GM15510 (cell line): ENCODE measurements around the gene SCD.

ENCODE experiments used
- POLR2A ChIP-seq: IDR thresholded peaks from 3 replicates; pipeline ENCODE4 v1.6.1; 2011; ENCODE audit warnings: borderline replicate concordance; ENCODE audit not compliant: insufficient read length; ENCODE audit errors: extremely low read depth

The SCD gene

GRCh38 chr10:100401631-100402328 is 54.7 kb downstream of the SCD start:
- no peak for TF ChIP-seq POLR2A

GRCh38 chr10:100403734-100404133 is 56.7 kb downstream of the SCD start:
- no peak for TF ChIP-seq POLR2A

- TF ChIP-seq POLR2A, result no peak
Measured at GRCh38 chr10:100413173-100413572, 66.1 kb downstream of the SCD start.
